CD4-positive, alpha-beta T cell (primary cell): ENCODE results near the gene GPR107. TPM values are rescaled to one million over a fixed set of nuclear protein-coding genes. Genes with fewer than 3 reads are reported as not detected.
A peak's percentile ranks its signal among the peaks of the same experiment; 100 is the strongest.

Experiments used
- ATAC-seq: fragments of 200-7000 bp; cut with Tn5 transposase; one replicate; pipeline ENCODE4 v1.10.0; 2022; ENCODE audit warnings: mild to moderate bottlenecking; ENCODE audit not compliant: poor library complexity
- CTCF ChIA-PET: fragments of 350-600 bp; sonication (Branson Sonifier 250); formaldehyde crosslinking; loops from one replicate; lab custom pipeline; 2021; ENCODE audit warnings: antibody characterized with exemption, inconsistent platforms; lab: Charles Lee
- POLR2A ChIA-PET: fragments of 350-600 bp; sonication (Branson Sonifier 250); formaldehyde crosslinking; loops from one replicate; lab custom pipeline; 2021; ENCODE audit warnings: antibody characterized with exemption, inconsistent platforms; lab: Charles Lee
- DNase-seq, 14 experiments: peaks; one replicate each; pipeline ENCODE4 v3.0.0-alpha.2; 2013 to 2020; ENCODE audit warnings: mixed read lengths in 2 of 14
- H3K27ac ChIP-seq, 2 donors: one replicate each; pipeline versions ENCODE4 v1.5.1 to v1.7.0; 2013; ENCODE audit warnings: low read length in 2 of 2, low read depth in 1 of 2, mild to moderate bottlenecking in 1 of 2
- H3K27me3 ChIP-seq, 2 experiments: 1 replicate in 1 of 2; 2 replicates in 1 of 2; pipeline versions ENCODE4 v1.6.1 to v1.7.0; 2013; ENCODE audit warnings: low read length in 2 of 2, control low read depth in 1 of 2, mild to moderate bottlenecking in 1 of 2, moderate library complexity in 1 of 2; ENCODE audit not compliant: insufficient read depth in 2 of 2, control insufficient read depth in 1 of 2
- H3K36me3 ChIP-seq: one replicate; pipeline ENCODE4 v1.6.1; 2013; ENCODE audit warnings: low read length, control low read depth; ENCODE audit not compliant: insufficient read depth
- H3K4me1 ChIP-seq: one replicate; pipeline ENCODE4 v1.6.1; 2013; ENCODE audit warnings: low read length, control low read depth; ENCODE audit not compliant: insufficient read depth
- H3K4me3 ChIP-seq: one replicate; pipeline ENCODE4 v1.5.1; 2013; ENCODE audit warnings: mild to moderate bottlenecking, low read length, moderate library complexity
- H3K9me3 ChIP-seq, 2 experiments: 1 replicate in 1 of 2; 2 replicates in 1 of 2; pipeline versions ENCODE4 v1.6.1 to v1.7.0; 2013; ENCODE audit warnings: low read length in 2 of 2, mild to moderate bottlenecking in 2 of 2, control low read depth in 1 of 2, moderate library complexity in 1 of 2; ENCODE audit not compliant: control insufficient read depth in 1 of 2, insufficient read depth in 1 of 2
- H3K27ac Mint-ChIP-seq: one replicate; pipeline ENCODE4 v1.8.0; 2020; ENCODE audit warnings: mixed read lengths
- H3K27me3 Mint-ChIP-seq: one replicate; pipeline ENCODE4 v1.8.0; 2021; ENCODE audit warnings: mixed read lengths
- H3K36me3 Mint-ChIP-seq: one replicate; pipeline ENCODE4 v1.8.0; 2021; ENCODE audit warnings: low read depth, mixed read lengths
- H3K4me1 Mint-ChIP-seq: one replicate; pipeline ENCODE4 v1.8.0; 2021; ENCODE audit warnings: low read depth, mixed read lengths
- H3K4me3 Mint-ChIP-seq: one replicate; pipeline ENCODE4 v1.8.0; 2020; ENCODE audit warnings: mild to moderate bottlenecking, mixed read lengths
- H3K9me3 Mint-ChIP-seq: one replicate; pipeline ENCODE4 v1.8.0; 2020; ENCODE audit warnings: mixed read lengths
- CTCF ChIP-seq: fragments of 200-600 bp; IDR thresholded peaks from one replicate; pipeline ENCODE4 v1.8.0; 2022; ENCODE audit warnings: antibody characterized with exemption, mild to moderate bottlenecking
- intact Hi-C, 2 experiments: fragments of 100-400 bp; cut with DNase I in 1 of 2; cut with micrococcal nuclease in 1 of 2; formaldehyde crosslinking; loops; one replicate each; pipeline versions ENCODE4 v1.15.1 to v1.9.0; 2023 to 2025; cut with DNase I, micrococcal nuclease
- total RNA-seq, 174 experiments: library from RNA in 2 of 174; stranded (reverse) in 2 of 174; gene quantifications; one replicate each; pipeline ENCODE4 v1.2.3 and lab custom pipeline; 2021 to 2026

The GPR107 gene
- total RNA-seq, 2 experiments from 2014 or later = 18.9 to 19.2 TPM

DNA sequence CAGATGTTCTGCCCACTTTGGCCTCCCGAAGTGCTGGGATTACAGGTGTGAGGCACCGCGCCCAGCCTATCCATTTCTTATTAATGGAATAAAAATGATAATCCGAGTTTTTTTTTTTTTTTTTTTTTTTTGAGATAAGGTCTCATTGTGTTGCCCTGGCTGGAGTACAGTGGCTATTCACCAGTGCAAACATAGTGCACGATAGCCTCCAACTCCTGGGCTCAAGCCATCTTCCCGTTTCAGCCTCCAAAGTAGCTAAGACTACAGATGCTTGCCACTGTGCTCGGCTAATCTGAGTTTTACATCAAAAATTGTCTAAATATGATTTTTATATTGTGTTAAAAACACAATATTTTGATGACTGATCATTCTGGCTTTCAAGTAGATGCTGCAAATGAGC, 6.6 kb downstream of the GPR107 start:
- Histone ChIP-seq H3K27me3 (no peaks in the 10 kb centered on the region), H3K27ac (no peak overlapping the region), H3K36me3 (peaks cover 14% of the 10 kb centered on the region), H3K4me1 (peaks cover 20% of the 10 kb centered on the region), H3K4me3 (no peak overlapping the region), H3K9me3 (no peaks in the 10 kb centered on the region)
- Mint-ChIP-seq H3K36me3 (peaks cover 32% of the 10 kb centered on the region), H3K9me3 (no peaks in the 10 kb centered on the region), H3K4me1 (peaks cover 17% of the 10 kb centered on the region), H3K27ac (no peak overlapping the region), H3K4me3 (no peak overlapping the region), H3K27me3 (no peaks in the 10 kb centered on the region)
- DNase-seq (no peak), ATAC-seq (no peak)
- TF ChIP-seq CTCF = no peak
- CTCF ChIA-PET = interaction anchor here (0.6 kb wide), 1 partner anchor 22 kb away, joined by 4 read pairs; no protein-coding TSS in a partner anchor
- intact Hi-C loops = no loop called here
- POLR2A ChIA-PET = no interaction called here

- intact Hi-C loops = no loop called here
- no peaks in the 10 kb centered on the region for H3K9me3 ChIP-seq
- H3K27ac ChIP-seq = no peak overlapping the region
- H3K27ac Mint-ChIP-seq = no peak overlapping the region
- H3K9me3 Mint-ChIP-seq = no peaks in the 10 kb centered on the region
- TF ChIP-seq CTCF = no peak
- H3K36me3 ChIP-seq = peaks cover 14% of the 10 kb centered on the region
- H3K4me3 ChIP-seq = no peak overlapping the region
- no peak overlapping the region for H3K4me3 Mint-ChIP-seq
- no peaks in the 10 kb centered on the region for H3K27me3 Mint-ChIP-seq
- DNase-seq (no peak), ATAC-seq (no peak)
- peaks cover 28% of the 10 kb centered on the region for H3K4me1 Mint-ChIP-seq
- POLR2A ChIA-PET = no interaction called here
- peaks cover 17% of the 10 kb centered on the region for H3K4me1 ChIP-seq
- H3K27me3 ChIP-seq = no peaks in the 10 kb centered on the region
- H3K36me3 Mint-ChIP-seq = peaks cover 32% of the 10 kb centered on the region
- CTCF ChIA-PET = interaction anchor here (0.5 to 0.7 kb wide), 2 partner anchors 13 to 91 kb away, joined by 3 read pairs; no protein-coding TSS in a partner anchor
Measured at GRCh38 chr9:130062750-130063149, 9.0 kb downstream of the GPR107 start.

GRCh38 chr9:130064621-130065020, 10.9 kb downstream of the GPR107 start:
- no peaks in the 10 kb centered on the region for H3K9me3 ChIP-seq
- CTCF ChIA-PET = no interaction called here

More at GRCh38 chr9:130064621-130065020, 10.9 kb downstream of the GPR107 start:
- Mint-ChIP-seq H3K27ac (no peak overlapping the region), H3K4me3 (peak overlapping the region; percentile 17), H3K9me3 (no peaks in the 10 kb centered on the region), H3K36me3 (peaks cover 17% of the 10 kb centered on the region), H3K4me1 (peaks cover 41% of the 10 kb centered on the region), H3K27me3 (no peaks in the 10 kb centered on the region)
- Histone ChIP-seq H3K4me3 (no peak overlapping the region), H3K27me3 (no peaks in the 10 kb centered on the region), H3K27ac (no peak overlapping the region), H3K36me3 (peaks cover 6% of the 10 kb centered on the region), H3K4me1 (peaks cover 24% of the 10 kb centered on the region)
- POLR2A ChIA-PET = no interaction called here
- ATAC-seq (no peak), DNase-seq (no peak)
- intact Hi-C loops = no loop called here
- no peak for TF ChIP-seq CTCF
